Mesothelial cell of epicardium (in vitro differentiated cells): ENCODE results near the gene OR10G8. TPM values are rescaled to one million over a fixed set of nuclear protein-coding genes. Genes with fewer than 3 reads are reported as not detected.

ENCODE experiments used
- DNase-seq, 2 experiments: peaks; one replicate each; pipeline ENCODE4 v3.0.0; 2021; ENCODE audit warnings: low spot score in 2 of 2; ENCODE audit not compliant: unreplicated experiment in 2 of 2
- H3K27ac Mint-ChIP-seq: 2 replicates; pipeline ENCODE4 v1.8.0; 2021; ENCODE audit warnings: mixed read lengths
- H3K27me3 Mint-ChIP-seq: 2 replicates; pipeline ENCODE4 v1.8.0; 2021; ENCODE audit warnings: low read depth, mixed read lengths
- H3K36me3 Mint-ChIP-seq: 2 replicates; pipeline ENCODE4 v1.8.0; 2021; ENCODE audit warnings: mixed read lengths
- H3K4me1 Mint-ChIP-seq: 2 replicates; pipeline ENCODE4 v1.8.0; 2021; ENCODE audit warnings: mixed read lengths
- H3K4me3 Mint-ChIP-seq: 2 replicates; pipeline ENCODE4 v1.8.0; 2021; ENCODE audit warnings: mild to moderate bottlenecking, moderate library complexity, mixed read lengths
- H3K9me3 Mint-ChIP-seq: 2 replicates; pipeline ENCODE4 v1.8.0; 2021; ENCODE audit warnings: mixed read lengths
- CTCF ChIP-seq: fragments of 200-600 bp; sonication (generic); IDR thresholded peaks from one replicate; pipeline ENCODE4 v1.5.0; 2021; ENCODE audit warnings: antibody characterized with exemption; ENCODE audit not compliant: unreplicated experiment
- total RNA-seq: library from RNA; stranded (reverse); gene quantifications from 3 replicates; pipeline ENCODE4 v1.2.1, GENCODE V29; 2021

Gene OR10G8
- total RNA-seq, 1 donor from 2014 or later: not detected

- Mint-ChIP-seq H3K4me1 (peaks cover 2% of the 10 kb centered on the region), H3K27ac (no peak overlapping the region), H3K27me3 (peaks cover 49% of the 10 kb centered on the region), H3K4me3 (no peak overlapping the region), H3K36me3 (no peaks in the 10 kb centered on the region), H3K9me3 (no peaks in the 10 kb centered on the region)
- no peak for TF ChIP-seq CTCF
- no peak for DNase-seq
Measured at GRCh38 chr11:124068601-124069110, 42.1 kb downstream of the OR10G8 start.

- DNase-seq: peak in 1 of 2 experiments; percentile 54
- peak overlapping the region; percentile 54 for H3K4me3 Mint-ChIP-seq
- no peaks in the 10 kb centered on the region for H3K36me3 Mint-ChIP-seq
- no peak overlapping the region for H3K27ac Mint-ChIP-seq
- peaks cover 44% of the 10 kb centered on the region for H3K27me3 Mint-ChIP-seq
- TF ChIP-seq CTCF: peak; percentile 26
- H3K9me3 Mint-ChIP-seq: no peaks in the 10 kb centered on the region
- peaks cover 2% of the 10 kb centered on the region for H3K4me1 Mint-ChIP-seq
Measured at GRCh38 chr11:124069429-124070401, 43.1 kb downstream of the OR10G8 start.

- TF ChIP-seq CTCF: peak; percentile 83
- peaks cover 42% of the 10 kb centered on the region for H3K27me3 Mint-ChIP-seq
- H3K27ac Mint-ChIP-seq: no peak overlapping the region
- DNase-seq: peak in 1 of 2 experiments; percentile 77
- no peaks in the 10 kb centered on the region for H3K36me3 Mint-ChIP-seq
- peaks cover 2% of the 10 kb centered on the region for H3K4me1 Mint-ChIP-seq
- no peaks in the 10 kb centered on the region for H3K9me3 Mint-ChIP-seq
- H3K4me3 Mint-ChIP-seq: no peak overlapping the region
Measured at GRCh38 chr11:124070915-124071622, 44.5 kb downstream of the OR10G8 start.

GRCh38 chr11:124071623-124071948, 45.0 kb downstream of the OR10G8 start:
- Mint-ChIP-seq H3K27me3 (peaks cover 37% of the 10 kb centered on the region), H3K4me3 (no peak overlapping the region), H3K9me3 (no peaks in the 10 kb centered on the region), H3K36me3 (no peaks in the 10 kb centered on the region), H3K27ac (no peak overlapping the region), H3K4me1 (peaks cover 2% of the 10 kb centered on the region)
- peak; percentile 30 for TF ChIP-seq CTCF
- DNase-seq: no peak

- no peak for TF ChIP-seq CTCF
- DNase-seq: no peak
- Mint-ChIP-seq H3K9me3 (no peaks in the 10 kb centered on the region), H3K27me3 (peaks cover 34% of the 10 kb centered on the region), H3K4me1 (peaks cover 2% of the 10 kb centered on the region), H3K27ac (no peak overlapping the region), H3K4me3 (no peak overlapping the region), H3K36me3 (no peaks in the 10 kb centered on the region)
Measured at GRCh38 chr11:124072147-124072546, 45.5 kb downstream of the OR10G8 start.
